Activated B cell treated with CpG ODN at 0.5 μM for 24 hours (primary cell): Measurements from ENCODE around the gene SLC28A1. TPM values are rescaled to one million over a fixed set of nuclear protein-coding genes. Genes with fewer than 3 reads are reported as not detected.
A peak's percentile ranks its signal among the peaks of the same experiment; 100 is the strongest.

Experiments
- ATAC-seq: fragments of 200-7000 bp; cut with Tn5 transposase; one replicate; pipeline ENCODE4 v1.10.0; 2021; ENCODE audit warnings: low read depth, mild to moderate bottlenecking, moderate library complexity
- CTCF ChIA-PET: fragments of 350-600 bp; sonication (Branson Sonifier 250); formaldehyde crosslinking; loops from one replicate; lab custom pipeline; 2021; ENCODE audit warnings: antibody characterized with exemption; lab: Charles Lee
- POLR2A ChIA-PET: fragments of 350-600 bp; sonication (Branson Sonifier 250); formaldehyde crosslinking; loops from one replicate; lab custom pipeline; 2021; ENCODE audit warnings: antibody characterized with exemption; lab: Charles Lee
- DNase-seq: peaks from one replicate; pipeline ENCODE4 v3.0.0; 2022
- H3K27ac Mint-ChIP-seq: one replicate; pipeline ENCODE4 v1.8.0; 2020; ENCODE audit warnings: mixed read lengths
- H3K27me3 Mint-ChIP-seq: one replicate; pipeline ENCODE4 v1.8.0; 2021; ENCODE audit warnings: mixed read lengths
- H3K36me3 Mint-ChIP-seq: one replicate; pipeline ENCODE4 v1.8.0; 2021; ENCODE audit warnings: low read depth, mixed read lengths
- H3K4me1 Mint-ChIP-seq: one replicate; pipeline ENCODE4 v1.8.0; 2021; ENCODE audit warnings: mixed read lengths
- H3K4me3 Mint-ChIP-seq: one replicate; pipeline ENCODE4 v1.8.0; 2020; ENCODE audit warnings: mild to moderate bottlenecking, mixed read lengths
- H3K9me3 Mint-ChIP-seq: one replicate; pipeline ENCODE4 v1.8.0; 2020; ENCODE audit warnings: mixed read lengths
- intact Hi-C: fragments of 100-400 bp; cut with micrococcal nuclease; formaldehyde crosslinking; loops from one replicate; pipeline ENCODE4 v1.15.1; 2024
- total RNA-seq: library from RNA; stranded (reverse); gene quantifications from 2 replicates; pipeline ENCODE4 v1.2.3, GENCODE V29; 2022
- TF ChIP-seq, protein P1 (sequence below): fragments of 200-600 bp; IDR thresholded peaks from one replicate; pipeline ENCODE4 v1.8.0; 2022; ENCODE audit warnings: antibody characterized with exemption, mild to moderate bottlenecking

The SLC28A1 gene
- total RNA-seq, 1 donor from 2014 or later: not detected

GRCh38 chr15:84953726-84954125 is 69.3 kb downstream of the SLC28A1 start:
- Mint-ChIP-seq H3K4me3 (no peak overlapping the region), H3K9me3 (no peaks in the 10 kb centered on the region), H3K36me3 (no peaks in the 10 kb centered on the region), H3K27me3 (peaks cover 11% of the 10 kb centered on the region), H3K27ac (no peak overlapping the region), H3K4me1 (peaks cover 7% of the 10 kb centered on the region)
- DNase-seq: no peak
- no peak for ATAC-seq
- POLR2A ChIA-PET: no interaction called here
- intact Hi-C loops: no loop called here
- CTCF ChIA-PET: interaction anchor here (0.9 to 1.2 kb wide), 2 partner anchors 26 to 90 kb away, joined by 3 to 7 read pairs; no protein-coding TSS in a partner anchor
- TF ChIP-seq, protein P1, sequence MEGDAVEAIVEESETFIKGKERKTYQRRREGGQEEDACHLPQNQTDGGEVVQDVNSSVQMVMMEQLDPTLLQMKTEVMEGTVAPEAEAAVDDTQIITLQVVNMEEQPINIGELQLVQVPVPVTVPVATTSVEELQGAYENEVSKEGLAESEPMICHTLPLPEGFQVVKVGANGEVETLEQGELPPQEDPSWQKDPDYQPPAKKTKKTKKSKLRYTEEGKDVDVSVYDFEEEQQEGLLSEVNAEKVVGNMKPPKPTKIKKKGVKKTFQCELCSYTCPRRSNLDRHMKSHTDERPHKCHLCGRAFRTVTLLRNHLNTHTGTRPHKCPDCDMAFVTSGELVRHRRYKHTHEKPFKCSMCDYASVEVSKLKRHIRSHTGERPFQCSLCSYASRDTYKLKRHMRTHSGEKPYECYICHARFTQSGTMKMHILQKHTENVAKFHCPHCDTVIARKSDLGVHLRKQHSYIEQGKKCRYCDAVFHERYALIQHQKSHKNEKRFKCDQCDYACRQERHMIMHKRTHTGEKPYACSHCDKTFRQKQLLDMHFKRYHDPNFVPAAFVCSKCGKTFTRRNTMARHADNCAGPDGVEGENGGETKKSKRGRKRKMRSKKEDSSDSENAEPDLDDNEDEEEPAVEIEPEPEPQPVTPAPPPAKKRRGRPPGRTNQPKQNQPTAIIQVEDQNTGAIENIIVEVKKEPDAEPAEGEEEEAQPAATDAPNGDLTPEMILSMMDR: no peak

GRCh38 chr15:84955089-84955848 is 70.8 kb downstream of the SLC28A1 start:
- no peak for DNase-seq
- no peaks in the 10 kb centered on the region for H3K9me3 Mint-ChIP-seq
- ChIA-PET CTCF (interaction anchor here (0.9 to 4.4 kb wide), 6 partner anchors 27 to 214 kb away, joined by 3 to 41 read pairs (median 4); no protein-coding TSS in a partner anchor), POLR2A (interaction anchor here (0.9 kb wide), 1 partner anchor 26 kb away, joined by 4 read pairs; no protein-coding TSS in a partner anchor)
- H3K4me1 Mint-ChIP-seq: peaks cover 13% of the 10 kb centered on the region
- peak; percentile 42 for ATAC-seq
- H3K4me3 Mint-ChIP-seq: no peak overlapping the region
- TF ChIP-seq, protein P1: no peak
- H3K27me3 Mint-ChIP-seq: peaks cover 15% of the 10 kb centered on the region
- no peaks in the 10 kb centered on the region for H3K36me3 Mint-ChIP-seq
- H3K27ac Mint-ChIP-seq: no peak overlapping the region
- intact Hi-C loops: loop anchor here (1.0 to 5.0 kb wide), 3 partner anchors 55 to 212 kb away; no protein-coding TSS in a partner anchor

DNA sequence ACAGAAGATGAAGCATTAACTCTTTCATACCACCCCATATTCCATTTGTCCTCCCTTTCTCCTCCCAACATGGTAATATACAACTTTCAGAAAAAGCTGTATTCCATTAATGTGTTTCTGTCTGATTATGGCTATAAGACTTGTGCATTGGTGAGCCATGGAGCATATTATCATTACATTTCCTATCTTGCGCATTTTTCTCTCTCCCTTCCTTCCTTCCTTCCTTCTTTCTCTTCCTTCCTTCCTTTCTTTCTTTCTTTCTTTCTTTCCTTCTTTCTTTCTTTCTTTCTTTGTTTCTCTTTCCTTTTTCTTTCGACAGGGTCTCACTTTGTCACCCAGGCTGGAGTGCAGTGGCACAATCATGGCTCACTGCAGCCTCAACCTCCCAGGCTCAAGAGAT is 71.7 kb downstream of the SLC28A1 start:
- ATAC-seq: no peak
- no peak overlapping the region for H3K27ac Mint-ChIP-seq
- DNase-seq: no peak
- ChIA-PET CTCF (interaction anchor here (1.4 to 4.4 kb wide), 2 partner anchors 28 to 89 kb away, joined by 3 to 41 read pairs; no protein-coding TSS in a partner anchor), POLR2A (interaction anchor here (0.8 kb wide), 1 partner anchor 88 kb away, joined by 5 read pairs; no protein-coding TSS in a partner anchor)
- H3K4me1 Mint-ChIP-seq: peaks cover 13% of the 10 kb centered on the region
- intact Hi-C loops: loop anchor here (5.0 kb wide), 1 partner anchor 211 kb away; no protein-coding TSS in a partner anchor
- peaks cover 15% of the 10 kb centered on the region for H3K27me3 Mint-ChIP-seq
- H3K4me3 Mint-ChIP-seq: no peak overlapping the region
- TF ChIP-seq, protein P1: no peak
- H3K9me3 Mint-ChIP-seq: no peaks in the 10 kb centered on the region
- no peaks in the 10 kb centered on the region for H3K36me3 Mint-ChIP-seq

- ChIA-PET CTCF (no interaction called here), POLR2A (no interaction called here)
- intact Hi-C loops: no loop called here
- H3K27ac Mint-ChIP-seq: no peak overlapping the region
- ATAC-seq (no peak), DNase-seq (no peak)
- no peaks in the 10 kb centered on the region for H3K36me3 Mint-ChIP-seq
- TF ChIP-seq, protein P1: no peak
- H3K9me3 Mint-ChIP-seq: peaks cover 2% of the 10 kb centered on the region
- H3K4me3 Mint-ChIP-seq: no peak overlapping the region
- H3K27me3 Mint-ChIP-seq: peaks cover 19% of the 10 kb centered on the region
- peaks cover 11% of the 10 kb centered on the region for H3K4me1 Mint-ChIP-seq
These were observed 76.1 kb downstream of the SLC28A1 start for GRCh38 chr15:84960391-84961113.

DNA sequence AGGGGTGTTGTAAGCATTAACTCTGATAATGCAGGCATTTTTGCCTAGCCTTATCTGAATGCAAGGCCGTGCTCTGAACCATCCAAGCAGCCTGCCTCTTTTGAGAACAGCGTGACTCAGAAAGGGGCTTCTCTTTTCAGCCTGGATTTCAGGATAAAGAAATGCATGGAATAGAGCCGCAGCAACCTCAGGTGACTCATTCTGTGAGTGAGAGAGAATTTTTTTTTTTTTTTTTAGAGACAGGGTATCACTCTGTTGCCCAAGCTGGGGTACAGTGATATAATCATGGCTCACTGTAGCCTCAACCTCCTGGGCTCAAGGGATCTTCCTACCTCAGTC is 76.6 kb downstream of the SLC28A1 start:
- no peak overlapping the region for H3K27ac Mint-ChIP-seq
- H3K27me3 Mint-ChIP-seq: peaks cover 19% of the 10 kb centered on the region
- TF ChIP-seq, protein P1: no peak
- H3K36me3 Mint-ChIP-seq: no peaks in the 10 kb centered on the region
- H3K4me1 Mint-ChIP-seq: peaks cover 6% of the 10 kb centered on the region
- ATAC-seq (no peak), DNase-seq (no peak)
- CTCF ChIA-PET: no interaction called here
- peaks cover 2% of the 10 kb centered on the region for H3K9me3 Mint-ChIP-seq
- H3K4me3 Mint-ChIP-seq: no peak overlapping the region
- POLR2A ChIA-PET: no interaction called here
- intact Hi-C loops: no loop called here
